Mucosa of descending colon (tissue), 3 donors: ENCODE data around the gene ETV6. TPM values are rescaled to one million over a fixed set of nuclear protein-coding genes. Genes with fewer than 3 reads are reported as not detected.
A peak's percentile ranks its signal among the peaks of the same experiment; 100 is the strongest.

Experiments
- ATAC-seq: fragments of 200-7000 bp; cut with Tn5 transposase; one replicate; pipeline ENCODE4 v1.9.1; 2020; ENCODE audit warnings: mild to moderate bottlenecking, moderate library complexity
- DNase-seq, 3 donors: peaks; one replicate each; pipeline ENCODE4 v3.0.0-alpha.2; 2020
- H3K36me3 ChIP-seq: fragments of 200-600 bp; one replicate; pipeline ENCODE4 v1.8.0; 2021; ENCODE audit warnings: low read depth, mild to moderate bottlenecking
- H3K4me1 ChIP-seq: fragments of 200-600 bp; one replicate; pipeline ENCODE4 v1.8.0; 2021; ENCODE audit warnings: low read depth, mild to moderate bottlenecking
- H3K4me3 ChIP-seq: fragments of 200-600 bp; one replicate; pipeline ENCODE4 v1.8.0; 2021; ENCODE audit warnings: mild to moderate bottlenecking
- H3K9me3 ChIP-seq: fragments of 200-600 bp; one replicate; pipeline ENCODE4 v1.8.0; 2021; ENCODE audit warnings: mild to moderate bottlenecking
- intact Hi-C, 2 donors: fragments of 100-400 bp; cut with DNase I in 1 of 2; cut with micrococcal nuclease in 1 of 2; formaldehyde crosslinking; loops; one replicate each; pipeline versions ENCODE4 v1.11.0 to v1.11.1; 2022; cut with DNase I, micrococcal nuclease
- total RNA-seq, 3 donors: library from RNA; stranded (reverse); fragmentation: NEBNext Ultra II Directional in 2 of 3; extraction: Animal tissue kit (Norgen Biotek cat#: 25700) in 2 of 3; gene quantifications; one replicate each; pipeline versions ENCODE4 v1.2.1 to v1.2.4, GENCODE V29; 2021 to 2023
- TF ChIP-seq, protein P1 (sequence below): fragments of 200-600 bp; IDR thresholded peaks from one replicate; pipeline ENCODE4 v1.8.0; 2022; ENCODE audit warnings: antibody characterized with exemption, mild to moderate bottlenecking
- donor health status: DM: no; HTN: no; CAD: no; lungs with moderate emphysema.
- donor health status: DM: no; HTN: no; CAD: no.
- donor health status: DM: no; HTN: yes; CAD: no.

Gene ETV6
- total RNA-seq, 3 donors from 2014 or later = 60.9 to 74.3 (median 72.8) TPM

GRCh38 chr12:11799502-11799873 is 150.0 kb downstream of the ETV6 start:
- TF ChIP-seq, protein P1, sequence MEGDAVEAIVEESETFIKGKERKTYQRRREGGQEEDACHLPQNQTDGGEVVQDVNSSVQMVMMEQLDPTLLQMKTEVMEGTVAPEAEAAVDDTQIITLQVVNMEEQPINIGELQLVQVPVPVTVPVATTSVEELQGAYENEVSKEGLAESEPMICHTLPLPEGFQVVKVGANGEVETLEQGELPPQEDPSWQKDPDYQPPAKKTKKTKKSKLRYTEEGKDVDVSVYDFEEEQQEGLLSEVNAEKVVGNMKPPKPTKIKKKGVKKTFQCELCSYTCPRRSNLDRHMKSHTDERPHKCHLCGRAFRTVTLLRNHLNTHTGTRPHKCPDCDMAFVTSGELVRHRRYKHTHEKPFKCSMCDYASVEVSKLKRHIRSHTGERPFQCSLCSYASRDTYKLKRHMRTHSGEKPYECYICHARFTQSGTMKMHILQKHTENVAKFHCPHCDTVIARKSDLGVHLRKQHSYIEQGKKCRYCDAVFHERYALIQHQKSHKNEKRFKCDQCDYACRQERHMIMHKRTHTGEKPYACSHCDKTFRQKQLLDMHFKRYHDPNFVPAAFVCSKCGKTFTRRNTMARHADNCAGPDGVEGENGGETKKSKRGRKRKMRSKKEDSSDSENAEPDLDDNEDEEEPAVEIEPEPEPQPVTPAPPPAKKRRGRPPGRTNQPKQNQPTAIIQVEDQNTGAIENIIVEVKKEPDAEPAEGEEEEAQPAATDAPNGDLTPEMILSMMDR = no peak
- Histone ChIP-seq H3K9me3 (no peaks in the 10 kb centered on the region), H3K4me1 (peaks cover 22% of the 10 kb centered on the region), H3K36me3 (no peaks in the 10 kb centered on the region), H3K4me3 (no peak overlapping the region)
- no peak for DNase-seq
- intact Hi-C loops = no loop called here
- no peak for ATAC-seq

DNA sequence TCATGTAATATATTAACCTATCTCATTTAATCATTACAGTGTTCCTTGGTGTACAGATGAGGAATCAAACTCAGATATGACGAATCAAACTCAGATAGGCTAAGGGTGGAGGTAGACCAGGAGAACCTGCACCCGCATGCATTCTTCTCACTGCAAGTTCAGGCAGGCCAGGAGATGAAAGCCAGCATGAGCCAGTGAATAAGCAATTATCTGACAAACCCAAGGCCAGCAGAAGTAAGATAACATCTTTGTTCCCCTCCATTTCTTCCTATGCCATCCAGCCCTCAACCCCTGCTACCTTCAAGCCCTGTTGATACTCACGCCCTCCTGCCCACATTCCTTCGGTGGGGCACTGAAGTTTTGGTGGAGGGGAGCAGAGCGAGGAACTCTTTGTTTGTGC is 152.2 kb downstream of the ETV6 start:
- ATAC-seq = no peak
- Histone ChIP-seq H3K4me1 (peaks cover 15% of the 10 kb centered on the region), H3K9me3 (no peaks in the 10 kb centered on the region), H3K36me3 (no peaks in the 10 kb centered on the region), H3K4me3 (no peak overlapping the region)
- TF ChIP-seq, protein P1 = no peak
- intact Hi-C loops = no loop called here
- DNase-seq = no peak

DNA sequence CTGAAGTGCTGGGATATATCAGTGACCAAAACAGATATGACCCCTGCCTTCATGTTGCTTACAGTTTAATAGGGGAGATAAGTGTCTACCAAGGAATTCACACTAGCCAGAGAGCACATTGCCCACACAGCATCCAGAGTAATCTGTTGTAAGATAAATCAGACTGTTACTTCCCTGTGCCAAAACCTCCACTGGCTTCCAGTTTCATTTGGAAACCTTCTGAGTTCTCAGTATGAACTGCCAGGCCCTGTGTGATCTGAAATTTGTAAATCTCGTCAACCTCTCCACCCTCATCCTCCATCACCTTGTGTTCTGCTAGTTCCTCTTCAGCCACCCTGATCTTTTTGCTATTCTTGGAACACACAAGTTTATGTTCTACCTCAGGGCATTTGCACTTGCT is 154.7 kb downstream of the ETV6 start:
- H3K4me1 ChIP-seq = peaks cover 10% of the 10 kb centered on the region
- DNase-seq = no peak
- TF ChIP-seq, protein P1 = no peak
- ATAC-seq = no peak
- intact Hi-C loops = no loop called here
- no peaks in the 10 kb centered on the region for H3K36me3 ChIP-seq
- H3K4me3 ChIP-seq = no peak overlapping the region
- H3K9me3 ChIP-seq = no peaks in the 10 kb centered on the region

DNA sequence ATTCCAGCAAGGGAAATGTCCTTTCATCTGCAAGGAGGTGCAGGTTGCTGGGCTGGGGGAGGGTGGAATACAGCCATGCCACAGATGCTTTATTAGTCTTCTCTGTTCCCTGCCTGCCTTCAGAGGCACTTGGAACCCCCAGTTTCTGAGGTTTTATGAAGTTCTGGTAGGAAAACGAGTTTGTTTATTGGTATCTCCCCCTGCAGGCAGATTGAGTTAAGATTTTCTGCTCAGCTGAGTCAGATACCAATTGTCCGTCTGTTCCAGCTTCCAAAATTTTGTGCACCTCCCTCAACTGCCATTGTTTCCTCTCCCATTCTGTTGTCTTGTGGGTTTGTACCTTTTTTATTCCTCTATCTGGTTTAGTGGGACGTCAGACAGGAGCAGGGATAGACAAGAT is 155.6 kb downstream of the ETV6 start:
- no peaks in the 10 kb centered on the region for H3K9me3 ChIP-seq
- no peak overlapping the region for H3K4me3 ChIP-seq
- intact Hi-C loops = no loop called here
- no peak for ATAC-seq
- TF ChIP-seq, protein P1 = no peak
- no peaks in the 10 kb centered on the region for H3K36me3 ChIP-seq
- no peak for DNase-seq
- H3K4me1 ChIP-seq = peaks cover 10% of the 10 kb centered on the region

DNA sequence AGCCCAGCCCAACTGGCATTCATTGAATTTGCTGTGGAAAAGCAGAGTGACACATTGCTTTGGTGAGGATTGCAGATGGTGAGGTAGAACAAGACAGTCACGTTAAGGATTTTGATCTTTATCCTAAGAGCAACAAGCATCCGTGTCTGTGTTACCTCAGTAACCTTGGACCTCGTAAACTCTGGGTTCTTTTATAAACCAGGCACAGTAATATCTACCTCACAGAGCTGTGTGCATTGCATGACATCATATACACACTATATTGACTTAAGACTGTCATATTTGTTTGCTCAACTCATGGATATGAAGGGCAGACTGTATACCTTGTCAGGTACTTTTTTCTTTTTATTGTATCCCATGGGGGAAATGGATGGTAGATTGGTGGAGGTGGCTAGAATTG is 156.2 kb downstream of the ETV6 start:
- ATAC-seq = peak; percentile 96
- intact Hi-C loops = no loop called here

More for the DNA sequence above, 156.2 kb downstream of the ETV6 start:
- Histone ChIP-seq H3K36me3 (no peaks in the 10 kb centered on the region), H3K4me1 (peaks cover 10% of the 10 kb centered on the region), H3K9me3 (no peaks in the 10 kb centered on the region), H3K4me3 (no peak overlapping the region)
- TF ChIP-seq, protein P1 = no peak
- DNase-seq = peak in 1 of 3 donors; percentile 55
